ENCODE measurements around the gene RAB8B. TPM values are rescaled to one million over a fixed set of nuclear protein-coding genes. Genes with fewer than 3 reads are reported as not detected.

The RAB8B gene
- total and polyA plus RNA-seq, 9 of the 15 experiments (the other 6 are each of a cell fraction or from before 2014, with no cell fraction given) = 7.8 to 32.1 (median 24.2) TPM

GRCh38 chr15:63157118-63157843 is 32.1 kb upstream of the RAB8B start, which contains the start of gene RPS27L (continued):
- TF ChIP-seq POLR2AphosphoS5 (IDR thresholded peaks at IDR 0.05; ENCODE audit: control insufficient read depth, insufficient read depth, low read depth, low read length) = peak; percentile 97
- TF ChIP-seq NR4A1 (CRISPR knock-in tag; IDR thresholded peaks at IDR 0.05) = no peak
- 0 out of 2 replicates have a peak, but pooled peaks have one; percentile 31 for TF ChIP-seq NR4A1 (tag; IDR thresholded peaks at IDR 0.05)
- TF ChIP-seq ZBED1 (IDR thresholded peaks at IDR 0.05) = 0 out of 2 replicates have a peak, but pooled peaks have one; percentile 23
- TF ChIP-seq HDAC2 (IDR thresholded peaks at IDR 0.05) = peak; percentile 94
- no peak for TF ChIP-seq CBFA2T3 (IDR thresholded peaks at IDR 0.05)
- no peak for TF ChIP-seq NFATC3 (IDR thresholded peaks at IDR 0.05)
- TF ChIP-seq SMARCC2 (IDR thresholded peaks at IDR 0.05; ENCODE audit: low read depth) = peak; percentile 31; the same call in 1 of the 2 replicates
- peak; percentile 86 for TF ChIP-seq SAP30 (IDR thresholded peaks at IDR 0.05; ENCODE audit: borderline replicate concordance, insufficient read depth, low read depth, low read length, poor library complexity, severe bottlenecking)
- TF ChIP-seq NKRF (IDR thresholded peaks at IDR 0.05; ENCODE audit: borderline replicate concordance) = peak; percentile 94
- peak; percentile 55 for TF ChIP-seq BCOR (IDR thresholded peaks at IDR 0.05)
- no peak for TF ChIP-seq ZKSCAN3 (CRISPR knock-in tag; IDR thresholded peaks at IDR 0.05)
- peak; percentile 44; the same call in 1 of the 2 replicates for TF ChIP-seq ESRRA (IDR thresholded peaks at IDR 0.05; ENCODE audit: borderline replicate concordance, low read depth)
- peak; percentile 38 to 87; a peak in 3 of 4 replicates for TF ChIP-seq SIN3A (IDR thresholded peaks at IDR 0.05; ENCODE audit: borderline replicate concordance in 2 of 2, control insufficient read depth in 1 of 2, low read depth in 2 of 2, low read length in 2 of 2)
- TF ChIP-seq SREBF1 (IDR thresholded peaks at IDR 0.05; ENCODE audit: borderline replicate concordance, low read depth, low read length) = no peak
- TF ChIP-seq CBX1 (IDR thresholded peaks at IDR 0.05; ENCODE audit: low read depth) = peak; percentile 85; the same call in 1 of the 2 replicates
- TF ChIP-seq MTA3 (IDR thresholded peaks at IDR 0.05; ENCODE audit: borderline replicate concordance) = peak; percentile 83
- TF ChIP-seq BRCA1 (IDR thresholded peaks at IDR 0.05) = no peak
- no peak for TF ChIP-seq BRCA1 (CRISPR knock-in tag; IDR thresholded peaks at IDR 0.05)
- TF ChIP-seq CTCF (IDR thresholded peaks at IDR 0.05 in 2 of 3, conservative IDR thresholded peaks at IDR 0.05 in 1 of 3; ENCODE audit: insufficient read depth in 2 of 3, low read depth in 1 of 3, low read length in 3 of 3) = peak in 1 of 3 experiments; percentile 4; a peak in 1 of 6 replicates
- TF ChIP-seq LCOR (CRISPR knock-in tag; IDR thresholded peaks at IDR 0.05) = 0 out of 2 replicates have a peak, but pooled peaks have one; percentile 19
- peak; percentile 15 for TF ChIP-seq NFIC (IDR thresholded peaks at IDR 0.05)
- no peak; the same call in 1 of the 2 replicates for TF ChIP-seq HMBOX1 (IDR thresholded peaks at IDR 0.05)
- no peak for TF ChIP-seq KAT2B (IDR thresholded peaks at IDR 0.05; ENCODE audit: low read depth, low read length)
